Neural cell (in vitro differentiated cells): Measurements from ENCODE around the gene PRKCZ. TPM values are rescaled to one million over a fixed set of nuclear protein-coding genes. Genes with fewer than 3 reads are reported as not detected.

Experiments used
- H2AFZ ChIP-seq: fragments of 200-600, 300-800 bp; sonication (generic), shearing (Covaris generic); 2 replicates; pipeline ENCODE4 v1.6.0; 2014; ENCODE audit warnings: low read depth, mild to moderate bottlenecking, antibody characterized with exemption, low read length, moderate library complexity
- H3F3A ChIP-seq: fragments of 200-600 bp; shearing (Covaris generic); 2 replicates; pipeline ENCODE4 v1.6.1; 2016; ENCODE audit warnings: mild to moderate bottlenecking, moderate library complexity, mixed read lengths, antibody characterized with exemption, low read length; ENCODE audit not compliant: insufficient read depth, poor library complexity, severe bottlenecking
- H3K27ac ChIP-seq: fragments of 200-600, 300-800 bp; sonication (generic), shearing (Covaris generic); 2 replicates; pipeline ENCODE4 v1.5.1; 2014; ENCODE audit warnings: mild to moderate bottlenecking, low read length, moderate library complexity
- H3K27me3 ChIP-seq: fragments of 300-800, 200-600 bp; sonication (generic), shearing (Covaris generic); 2 replicates; pipeline ENCODE4 v1.6.0; 2014; ENCODE audit warnings: mild to moderate bottlenecking, low read depth, low read length, moderate library complexity; ENCODE audit not compliant: insufficient read depth
- H3K36me3 ChIP-seq: fragments of 300-800, 200-600 bp; sonication (generic), shearing (Covaris generic); 2 replicates; pipeline ENCODE4 v1.5.1; 2014; ENCODE audit warnings: mild to moderate bottlenecking, antibody characterized with exemption, low read length, moderate library complexity; ENCODE audit not compliant: insufficient read depth
- H3K4me2 ChIP-seq: fragments of 300-800, 200-600 bp; sonication (generic), shearing (Covaris generic); 2 replicates; pipeline ENCODE4 v1.6.0; 2014; ENCODE audit warnings: mild to moderate bottlenecking, low read length
- H3K4me3 ChIP-seq: fragments of 300-800, 200-600 bp; sonication (generic), shearing (Covaris generic); 2 replicates; pipeline ENCODE4 v1.5.1; 2014; ENCODE audit warnings: mild to moderate bottlenecking, low read length, moderate library complexity
- H3K79me2 ChIP-seq: fragments of 200-600 bp; shearing (Covaris generic); replicated peaks from 2 replicates; pipeline ENCODE4 v1.6.0; 2014; ENCODE audit warnings: mild to moderate bottlenecking, low read length, moderate library complexity; ENCODE audit not compliant: insufficient read depth
- H3K9ac ChIP-seq: fragments of 300-800, 200-600 bp; sonication (generic), shearing (Covaris generic); 2 replicates; pipeline ENCODE4 v1.6.1; 2016; ENCODE audit warnings: mild to moderate bottlenecking, low read length, mixed read lengths
- H3K9me2 ChIP-seq: fragments of 200-600 bp; shearing (Covaris generic); 2 replicates; pipeline ENCODE4 v1.6.1; 2016; ENCODE audit warnings: mild to moderate bottlenecking, low read length, mixed read lengths; ENCODE audit not compliant: insufficient read depth
- H3K9me3 ChIP-seq: fragments of 200-600, 300-800 bp; sonication (generic), shearing (Covaris generic); 2 replicates; pipeline ENCODE4 v1.6.1; 2016; ENCODE audit warnings: mild to moderate bottlenecking, mixed run types, low read length, moderate library complexity, mixed read lengths
- H4K20me1 ChIP-seq: fragments of 200-600 bp; shearing (Covaris generic); 2 replicates; pipeline ENCODE4 v1.6.1; 2016; ENCODE audit warnings: mild to moderate bottlenecking, mixed run types; ENCODE audit not compliant: insufficient read depth
- EP300 ChIP-seq: fragments of 450-650 bp; conservative IDR thresholded peaks from 2 replicates; pipeline ENCODE4 v1.6.1; 2014; ENCODE audit warnings: antibody characterized with exemption, mild to moderate bottlenecking, moderate library complexity; ENCODE audit not compliant: poor library complexity, severe bottlenecking
- EZH2 ChIP-seq: fragments of 200-600, 300-800 bp; shearing (Covaris generic), sonication (generic); IDR thresholded peaks from 2 replicates; pipeline ENCODE4 v1.6.1; 2014; ENCODE audit warnings: antibody characterized with exemption, low read length, borderline replicate concordance, mild to moderate bottlenecking; ENCODE audit not compliant: insufficient read depth, poor library complexity, severe bottlenecking
- MXI1 ChIP-seq: fragments of 450-650 bp; conservative IDR thresholded peaks from 2 replicates; pipeline ENCODE4 v1.6.1; 2014; ENCODE audit warnings: antibody characterized with exemption, mild to moderate bottlenecking; ENCODE audit not compliant: poor library complexity, severe bottlenecking
- POLR2AphosphoS5 ChIP-seq: IDR thresholded peaks from 2 replicates; pipeline ENCODE4 v1.6.1; 2012
- RAD21 ChIP-seq: fragments of 450-650 bp; conservative IDR thresholded peaks from 2 replicates; pipeline ENCODE4 v1.6.1; 2014; ENCODE audit warnings: antibody characterized with exemption, mild to moderate bottlenecking, moderate library complexity
- REST ChIP-seq: IDR thresholded peaks from 2 replicates; pipeline ENCODE4 v1.6.1; 2012; ENCODE audit warnings: borderline replicate concordance
- SMC3 ChIP-seq: fragments of 450-650 bp; conservative IDR thresholded peaks from 2 replicates; pipeline ENCODE4 v1.6.1; 2014; ENCODE audit warnings: antibody characterized with exemption, mild to moderate bottlenecking, moderate library complexity; ENCODE audit not compliant: poor library complexity
- TAF1 ChIP-seq: IDR thresholded peaks from 2 replicates; pipeline ENCODE4 v1.6.1; 2012; ENCODE audit warnings: low read depth
- polyA plus RNA-seq: library from polyadenylated mRNA; depleted of rRNA; stranded (reverse); fragments of >200 nt; gene quantifications from 2 replicates; pipeline ENCODE4 v1.2.3, GENCODE V29; 2014
- TF ChIP-seq, protein P1 (sequence below): fragments of 450-650 bp; IDR thresholded peaks from 2 replicates; pipeline ENCODE4 v1.5.1; 2014; ENCODE audit warnings: antibody characterized with exemption, mild to moderate bottlenecking, moderate library complexity; ENCODE audit not compliant: poor library complexity, severe bottlenecking

PRKCZ gene
- polyA plus RNA-seq, 1 donor from 2014 or later = 54.9 TPM

- H3K4me2 ChIP-seq = no peak overlapping the region
Measured at GRCh38 chr1:2115008-2115641, 64.9 kb downstream of the PRKCZ start.

GRCh38 chr1:2115702-2116341 is 65.6 kb downstream of the PRKCZ start:
- Histone ChIP-seq H3K79me2 (no peaks in the 10 kb centered on the region), H3K9me2 (no peaks in the 10 kb centered on the region), H3K27me3 (no peaks in the 10 kb centered on the region), H3K9me3 (no peaks in the 10 kb centered on the region), H3K9ac (peak overlapping the region; percentile 18), H3K4me3 (peak overlapping the region; percentile 44), H3K36me3 (no peaks in the 10 kb centered on the region), H4K20me1 (no peaks in the 10 kb centered on the region), H3F3A (no peaks in the 10 kb centered on the region), H2AFZ (no peak overlapping the region), H3K4me2 (no peak overlapping the region), H3K27ac (no peak overlapping the region)
- TF ChIP-seq EZH2 = no peak
- no peak for TF ChIP-seq POLR2AphosphoS5
- TF ChIP-seq, protein P1, sequence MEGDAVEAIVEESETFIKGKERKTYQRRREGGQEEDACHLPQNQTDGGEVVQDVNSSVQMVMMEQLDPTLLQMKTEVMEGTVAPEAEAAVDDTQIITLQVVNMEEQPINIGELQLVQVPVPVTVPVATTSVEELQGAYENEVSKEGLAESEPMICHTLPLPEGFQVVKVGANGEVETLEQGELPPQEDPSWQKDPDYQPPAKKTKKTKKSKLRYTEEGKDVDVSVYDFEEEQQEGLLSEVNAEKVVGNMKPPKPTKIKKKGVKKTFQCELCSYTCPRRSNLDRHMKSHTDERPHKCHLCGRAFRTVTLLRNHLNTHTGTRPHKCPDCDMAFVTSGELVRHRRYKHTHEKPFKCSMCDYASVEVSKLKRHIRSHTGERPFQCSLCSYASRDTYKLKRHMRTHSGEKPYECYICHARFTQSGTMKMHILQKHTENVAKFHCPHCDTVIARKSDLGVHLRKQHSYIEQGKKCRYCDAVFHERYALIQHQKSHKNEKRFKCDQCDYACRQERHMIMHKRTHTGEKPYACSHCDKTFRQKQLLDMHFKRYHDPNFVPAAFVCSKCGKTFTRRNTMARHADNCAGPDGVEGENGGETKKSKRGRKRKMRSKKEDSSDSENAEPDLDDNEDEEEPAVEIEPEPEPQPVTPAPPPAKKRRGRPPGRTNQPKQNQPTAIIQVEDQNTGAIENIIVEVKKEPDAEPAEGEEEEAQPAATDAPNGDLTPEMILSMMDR = no peak
- no peak for TF ChIP-seq MXI1
- TF ChIP-seq TAF1 = no peak
- no peak for TF ChIP-seq EP300
- TF ChIP-seq SMC3 = no peak

More at GRCh38 chr1:2115008-2115641, 64.9 kb downstream of the PRKCZ start:
- H3K79me2 ChIP-seq = no peaks in the 10 kb centered on the region
- H3K27me3 ChIP-seq = no peaks in the 10 kb centered on the region
- no peaks in the 10 kb centered on the region for H3K36me3 ChIP-seq
- TF ChIP-seq POLR2AphosphoS5 = no peak
- no peak for TF ChIP-seq RAD21
- no peak for TF ChIP-seq TAF1
- no peak for TF ChIP-seq EZH2
- TF ChIP-seq, protein P1 = no peak
- TF ChIP-seq MXI1 = no peak
- TF ChIP-seq EP300 = no peak
- no peak for TF ChIP-seq SMC3
- no peak for TF ChIP-seq REST
- H3K9me3 ChIP-seq = no peaks in the 10 kb centered on the region
- H3F3A ChIP-seq = no peaks in the 10 kb centered on the region
- H4K20me1 ChIP-seq = no peaks in the 10 kb centered on the region
- no peaks in the 10 kb centered on the region for H3K9me2 ChIP-seq
- no peak overlapping the region for H3K9ac ChIP-seq
- no peak overlapping the region for H3K4me3 ChIP-seq
- no peak overlapping the region for H3K27ac ChIP-seq
- no peak overlapping the region for H2AFZ ChIP-seq
